ENCODE data around the gene CSAG1.
"Not testable (repeated sequence)": the region's sequence is repeated elsewhere in the genome, so short reads cannot be mapped to it uniquely, and the experiment has no call there.

DNA sequence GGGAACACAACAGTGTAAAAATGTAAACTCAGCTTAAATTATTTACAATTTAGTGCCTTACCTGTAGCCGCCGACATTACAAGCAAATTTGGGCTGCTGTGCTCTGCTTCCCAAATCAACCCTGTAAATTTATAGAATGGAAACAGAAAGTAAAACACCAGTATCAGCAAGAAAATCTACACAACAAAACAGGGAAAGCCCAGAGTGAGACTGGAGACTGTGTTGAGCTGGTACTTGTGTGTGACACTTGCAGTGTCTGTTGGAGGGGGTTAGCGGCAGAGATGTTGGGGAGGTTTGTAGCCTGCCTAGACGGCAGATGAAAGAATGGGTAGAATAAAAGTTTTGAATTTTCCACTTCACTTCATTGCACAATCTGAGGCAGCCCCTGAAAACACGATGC, 20.3 kb downstream of the CSAG1 start:
- TF ChIP-seq, protein P1, sequence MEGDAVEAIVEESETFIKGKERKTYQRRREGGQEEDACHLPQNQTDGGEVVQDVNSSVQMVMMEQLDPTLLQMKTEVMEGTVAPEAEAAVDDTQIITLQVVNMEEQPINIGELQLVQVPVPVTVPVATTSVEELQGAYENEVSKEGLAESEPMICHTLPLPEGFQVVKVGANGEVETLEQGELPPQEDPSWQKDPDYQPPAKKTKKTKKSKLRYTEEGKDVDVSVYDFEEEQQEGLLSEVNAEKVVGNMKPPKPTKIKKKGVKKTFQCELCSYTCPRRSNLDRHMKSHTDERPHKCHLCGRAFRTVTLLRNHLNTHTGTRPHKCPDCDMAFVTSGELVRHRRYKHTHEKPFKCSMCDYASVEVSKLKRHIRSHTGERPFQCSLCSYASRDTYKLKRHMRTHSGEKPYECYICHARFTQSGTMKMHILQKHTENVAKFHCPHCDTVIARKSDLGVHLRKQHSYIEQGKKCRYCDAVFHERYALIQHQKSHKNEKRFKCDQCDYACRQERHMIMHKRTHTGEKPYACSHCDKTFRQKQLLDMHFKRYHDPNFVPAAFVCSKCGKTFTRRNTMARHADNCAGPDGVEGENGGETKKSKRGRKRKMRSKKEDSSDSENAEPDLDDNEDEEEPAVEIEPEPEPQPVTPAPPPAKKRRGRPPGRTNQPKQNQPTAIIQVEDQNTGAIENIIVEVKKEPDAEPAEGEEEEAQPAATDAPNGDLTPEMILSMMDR (IDR thresholded peaks at IDR 0.05; ENCODE audit: insufficient read depth, low read length, poor library complexity, severe bottlenecking), result not testable (repeated sequence)
- TF ChIP-seq EZH2phosphoT487 (conservative IDR thresholded peaks at IDR 0.05; ENCODE audit: low read length), result not testable (repeated sequence)

Data from SU-DHL-6 (cell line).